Activated gamma-delta T cell treated with anti-CD3 and anti-CD28 coated beads, Interleukin-2, amount 50 U/mL, for 16 hours (primary cell): ENCODE measurements around the gene TMC7.
"Not testable (repeated sequence)": the region's sequence is repeated elsewhere in the genome, so short reads cannot be mapped to it uniquely, and the experiment has no call there.

Experiments
- DNase-seq: peaks from one replicate; pipeline ENCODE4 v3.0.0-alpha.2; 2020; ENCODE audit warnings: low read depth

The TMC7 gene

GRCh38 chr16:18984435-18985005 is 786 bp downstream of the TMC7 start:
- no peak for DNase-seq

DNA sequence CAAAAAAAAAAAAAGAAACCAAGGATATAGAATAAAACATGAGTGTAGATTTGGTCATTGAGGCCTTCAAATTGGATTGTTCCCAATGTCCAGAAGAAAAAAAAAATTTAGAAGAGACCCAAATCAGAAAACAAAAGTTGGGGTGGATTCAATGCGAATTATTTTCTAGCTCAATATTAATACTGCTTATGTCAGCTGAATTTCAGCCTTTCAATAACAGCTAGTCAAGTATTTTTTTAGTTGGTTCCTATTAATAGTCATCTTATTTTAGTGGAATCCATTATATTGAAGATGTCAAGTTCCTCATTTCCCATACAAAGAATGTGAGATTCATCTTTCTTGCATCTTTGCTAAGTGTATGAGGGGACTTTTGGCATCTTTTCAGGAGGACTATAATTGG is 1.5 kb downstream of the TMC7 start:
- not testable (repeated sequence) for DNase-seq

GRCh38 chr16:18991731-18992130 is 8.0 kb downstream of the TMC7 start:
- DNase-seq: not testable (repeated sequence)

GRCh38 chr16:18993531-18993930 is 9.8 kb downstream of the TMC7 start:
- DNase-seq: not testable (repeated sequence)

DNA sequence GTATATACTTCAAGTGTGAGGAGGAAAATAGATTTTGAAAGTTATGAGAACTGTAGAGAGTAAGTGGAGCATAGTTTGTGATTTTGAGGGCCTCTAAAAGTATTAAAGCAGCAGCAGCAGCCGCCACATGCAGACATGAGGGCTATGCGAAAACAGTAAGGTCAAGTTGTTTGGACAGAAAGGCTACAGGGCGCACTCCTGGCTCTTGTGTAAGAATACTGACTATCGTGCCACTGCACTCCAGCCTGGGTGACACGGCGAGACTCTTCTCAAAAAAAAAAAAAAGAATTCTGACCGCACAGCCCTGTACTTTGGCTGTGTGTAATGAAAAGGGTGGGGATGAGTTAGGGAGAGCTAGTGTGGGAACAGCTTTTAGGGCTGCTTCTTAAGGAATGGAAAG is 10.4 kb downstream of the TMC7 start:
- DNase-seq: not testable (repeated sequence)

DNA sequence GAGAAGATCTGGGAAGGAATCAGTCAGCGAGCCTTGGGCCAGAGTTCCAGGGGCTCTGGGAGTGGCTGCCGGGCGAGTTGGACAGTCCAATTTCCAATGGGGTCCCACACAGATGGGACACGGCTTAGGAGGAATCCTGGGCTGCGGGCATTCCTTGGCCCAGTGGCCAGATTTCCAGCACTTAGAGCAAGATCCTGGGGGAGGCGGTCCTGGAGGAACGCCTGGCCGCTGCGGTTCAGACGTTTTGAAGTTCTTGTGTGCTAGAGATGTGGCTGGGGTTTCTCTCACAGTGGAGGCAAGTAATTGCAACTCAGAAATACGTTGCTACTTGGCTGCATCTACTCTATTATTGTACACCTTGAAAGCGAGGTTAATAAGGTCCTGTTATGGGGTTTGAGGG is 11.7 kb downstream of the TMC7 start:
- not testable (repeated sequence) for DNase-seq

- not testable (repeated sequence) for DNase-seq
Observed at GRCh38 chr16:18996536-18996935, 12.8 kb downstream of the TMC7 start.

- DNase-seq: not testable (repeated sequence)
Observed at GRCh38 chr16:18997001-18997400, 13.3 kb downstream of the TMC7 start.

- DNase-seq: no peak
Observed at GRCh38 chr16:18999045-18999393, 15.3 kb downstream of the TMC7 start.

- no peak for DNase-seq
Observed at GRCh38 chr16:19001788-19002187, 18.1 kb downstream of the TMC7 start.

- no peak for DNase-seq
Observed at GRCh38 chr16:19003935-19004334, 20.2 kb downstream of the TMC7 start.

GRCh38 chr16:19005561-19006445 is 22.1 kb downstream of the TMC7 start:
- DNase-seq: no peak

- DNase-seq: no peak
Observed at GRCh38 chr16:19006446-19007315, 22.9 kb downstream of the TMC7 start.

GRCh38 chr16:19008245-19009169 is 24.8 kb downstream of the TMC7 start:
- DNase-seq: no peak

- DNase-seq: no peak
Observed at GRCh38 chr16:19011169-19011731, 27.5 kb downstream of the TMC7 start.

- no peak for DNase-seq
Observed at GRCh38 chr16:19014461-19014860, 30.7 kb downstream of the TMC7 start.

GRCh38 chr16:19017179-19017578 is 33.4 kb downstream of the TMC7 start:
- DNase-seq: no peak

DNA sequence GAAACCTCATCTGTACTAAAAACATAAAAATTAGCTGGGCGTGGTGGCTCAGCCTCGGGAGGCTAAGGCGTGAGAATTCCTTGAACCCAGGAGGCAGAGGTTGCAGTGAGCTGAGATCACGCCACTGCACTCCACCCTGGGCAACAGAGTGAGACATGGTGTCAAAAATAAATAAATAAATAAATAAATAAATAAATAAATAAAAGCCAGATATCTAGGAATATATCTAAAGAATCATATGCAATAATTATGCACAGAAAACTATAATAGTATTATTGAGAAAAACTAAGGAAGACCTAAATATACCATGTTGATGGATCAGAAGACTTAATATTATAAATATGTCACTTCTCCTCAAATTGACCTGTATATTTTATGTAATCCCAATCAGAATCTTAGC is 37.0 kb downstream of the TMC7 start:
- DNase-seq: no peak

DNA sequence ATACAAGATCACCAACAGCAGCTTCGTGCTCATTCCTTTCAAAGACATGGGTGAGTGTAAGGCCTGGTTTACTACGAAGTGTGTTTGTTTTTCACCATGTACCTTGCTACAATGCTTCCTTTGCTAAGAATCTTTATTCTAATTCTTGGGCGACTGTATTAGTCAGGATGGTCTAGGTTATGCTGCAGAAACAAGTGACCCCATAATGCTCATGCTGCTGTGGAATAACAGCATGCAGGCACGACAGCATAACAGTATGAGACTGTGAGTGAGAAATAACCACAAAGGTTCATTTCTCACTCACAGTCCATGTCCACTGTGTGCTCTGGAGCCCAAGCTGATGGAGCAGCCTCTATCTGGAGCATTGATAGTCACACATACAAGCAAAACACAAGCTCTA is 38.0 kb downstream of the TMC7 start:
- no peak for DNase-seq

- DNase-seq: no peak
Observed at GRCh38 chr16:19027416-19027815, 43.7 kb downstream of the TMC7 start.

- no peak for DNase-seq
Observed at GRCh38 chr16:19029980-19030379, 46.2 kb downstream of the TMC7 start.
